SK-MEL-5 (cell line): Measurements from ENCODE around the gene ZNF486. TPM values are rescaled to one million over a fixed set of nuclear protein-coding genes. Genes with fewer than 3 reads are reported as not detected.
"Not testable (repeated sequence)": the region's sequence is repeated elsewhere in the genome, so short reads cannot be mapped to it uniquely, and the experiment has no call there.

Experiments used
- DNase-seq: peaks from one replicate; pipeline ENCODE4 v3.0.0-alpha.2; 2016; ENCODE audit warnings: low read depth, low spot score
- in situ Hi-C: cut with HindIII; loops from 2 replicates; pipeline ENCODE4 v1.10.0; 2016; ENCODE audit warnings: low sequenced_read_pairs, high pct_unique_total_duplicates, low pct_unique_long_range_greater_than_20kb
- polyA plus RNA-seq, 2 experiments: library from polyadenylated mRNA; depleted of rRNA; stranded (reverse); fragments of >200 nt; gene quantifications; 2 replicates each; pipeline ENCODE4 v1.2.3, GENCODE V29; 2015
- total RNA-seq: library from RNA; depleted of rRNA; stranded (reverse); fragments of >200 nt; shearing (Covaris generic); gene quantifications from 2 replicates; pipeline ENCODE4 v1.2.3, GENCODE V29; 2014; rRNA removed

The ZNF486 gene
- total RNA-seq: 0.11 and 0.27 TPM in 2 replicates
- 0.16 and 0.50 TPM in 2 replicates for polyA plus RNA-seq (2015; cell fraction: cytosol; rRNA removed)
- polyA plus RNA-seq (2015; cell fraction: nucleus; rRNA removed): 0.10 TPM in 1 of 2 replicates, not detected in the other

DNA sequence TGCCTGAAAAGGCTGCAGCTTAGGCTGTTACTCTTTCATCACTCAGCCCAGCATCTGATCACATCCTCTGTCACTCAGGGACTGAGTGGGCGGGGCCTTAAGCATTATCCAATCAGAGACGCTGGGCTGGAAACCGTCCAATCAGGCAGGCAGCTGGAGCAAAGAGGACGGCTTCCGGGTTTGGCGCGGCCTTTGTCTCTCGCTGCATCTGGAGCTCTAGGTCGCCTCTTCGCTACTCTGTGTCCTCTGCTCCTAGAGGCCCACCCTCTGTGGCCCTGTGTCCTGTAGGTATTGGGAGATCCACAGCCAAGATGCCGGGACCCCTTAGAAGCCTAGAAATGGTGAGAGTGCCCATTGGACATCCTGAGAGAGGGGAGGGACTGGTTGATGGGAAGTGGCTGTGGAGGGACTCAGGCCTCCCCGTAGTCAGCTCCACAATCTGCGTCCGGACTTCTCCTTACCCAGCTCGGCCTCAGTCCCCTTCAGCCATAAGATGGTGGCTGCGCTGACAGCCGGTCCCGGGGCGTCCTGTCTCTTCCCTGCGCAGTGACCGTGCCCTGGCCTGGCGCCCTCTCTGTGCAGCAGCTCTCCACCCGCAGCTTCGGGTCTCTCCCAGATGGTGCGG is at the start of gene ZNF486:
Gene ZNF486, plus strand, starts transcription at position 195 of the 625 bp plus-strand sequence. Its CDS starts 117 bp downstream, at position 312.
- in situ Hi-C loops: no loop called here
- peak; percentile 55 for DNase-seq

DNA sequence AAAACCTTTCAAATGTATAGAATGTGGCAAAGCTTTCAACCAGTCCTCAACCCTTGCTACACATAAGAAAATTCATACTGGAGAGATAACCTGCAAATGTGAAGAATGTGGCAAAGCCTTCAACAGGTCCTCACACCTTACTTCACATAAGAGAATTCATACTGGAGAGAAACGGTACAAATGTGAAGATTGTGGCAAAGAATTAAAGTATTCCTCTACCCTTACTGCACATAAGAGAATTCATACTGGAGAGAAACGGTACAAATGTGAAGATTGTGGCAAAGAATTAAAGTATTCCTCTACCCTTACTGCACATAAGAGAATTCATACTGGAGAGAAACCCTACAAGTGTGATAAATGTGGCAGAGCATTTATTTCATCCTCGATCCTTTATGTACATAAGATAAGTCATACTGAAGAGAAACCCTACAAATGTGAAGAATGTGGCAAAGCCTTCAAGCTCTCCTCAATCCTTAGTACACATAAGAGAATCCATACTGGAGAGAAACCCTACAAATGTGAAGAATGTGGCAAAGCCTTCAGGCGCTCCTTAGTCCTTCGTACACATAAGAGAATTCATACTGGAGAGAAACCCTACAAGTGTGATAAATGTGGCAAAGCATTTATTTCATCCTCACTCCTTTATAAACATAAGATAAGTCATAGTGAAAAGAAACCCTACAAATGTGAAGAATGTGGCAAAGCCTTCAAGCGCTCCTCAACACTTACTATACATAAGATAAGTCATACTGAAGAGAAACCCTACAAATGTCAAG is 48.8 kb upstream of the ZNF486 start:
- DNase-seq, in situ Hi-C loops: not testable (repeated sequence)

DNA sequence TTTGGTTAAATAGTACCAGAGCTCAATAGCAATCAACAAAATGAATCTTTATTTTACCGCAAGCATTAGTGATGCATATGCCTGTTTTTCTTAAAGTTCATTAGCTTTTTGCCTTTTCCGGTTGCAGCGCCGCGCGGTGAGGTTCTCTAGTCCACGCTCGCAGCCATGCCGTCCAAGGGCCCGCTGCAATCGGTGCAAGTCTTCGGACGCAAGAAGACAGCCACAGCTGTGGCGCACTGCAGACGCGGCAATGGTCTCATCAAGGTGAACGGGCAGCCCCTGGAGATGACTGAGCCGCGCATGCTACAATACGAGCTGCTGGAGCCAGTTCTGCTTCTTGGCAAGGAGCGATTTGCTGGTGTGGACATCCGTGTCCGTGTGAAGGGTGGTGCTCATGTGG is 42.1 kb upstream of the ZNF486 start:
- in situ Hi-C loops: no loop called here
- DNase-seq: no peak

DNA sequence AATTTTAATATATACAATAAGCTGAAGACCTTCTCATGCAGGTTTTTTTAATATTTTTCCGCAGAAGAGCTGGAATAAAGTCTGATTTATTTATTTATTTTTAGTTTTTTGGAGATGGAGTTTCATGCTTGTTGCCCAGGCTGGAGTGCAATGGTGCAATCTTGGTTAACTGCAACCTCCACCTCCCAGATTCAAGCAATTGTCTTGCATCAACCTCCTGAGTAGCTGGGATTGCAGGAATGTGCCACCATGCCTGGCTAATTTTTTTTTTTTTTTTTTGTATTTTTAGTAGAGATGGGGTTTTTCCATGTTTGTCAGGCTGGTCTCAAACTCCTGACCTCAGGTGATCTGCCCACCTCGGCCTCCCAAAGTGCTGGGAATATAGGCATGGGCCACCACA is 34.1 kb upstream of the ZNF486 start:
- in situ Hi-C loops, DNase-seq: not testable (repeated sequence)

DNA sequence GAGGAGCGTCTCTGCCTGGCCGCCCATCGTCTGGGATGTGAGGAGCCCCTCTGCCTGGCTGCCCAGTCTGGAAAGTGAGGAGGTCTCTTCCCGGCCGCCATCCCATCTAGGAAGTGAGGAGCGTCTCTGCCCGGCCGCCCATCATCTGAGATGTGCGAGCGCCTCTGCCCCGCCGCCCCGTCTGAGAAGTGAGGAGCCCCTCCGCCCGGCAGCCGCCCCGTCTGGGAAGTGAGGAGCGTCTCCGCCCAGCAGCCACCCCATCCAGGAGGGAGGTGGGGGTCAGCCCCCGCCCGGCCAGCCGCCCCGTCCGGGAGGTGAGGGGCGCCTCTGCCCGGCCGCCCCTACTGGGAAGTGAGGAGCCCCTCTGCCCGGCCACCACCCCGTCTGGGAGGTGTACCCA is 29.3 kb upstream of the ZNF486 start:
- DNase-seq, in situ Hi-C loops: not testable (repeated sequence)

DNA sequence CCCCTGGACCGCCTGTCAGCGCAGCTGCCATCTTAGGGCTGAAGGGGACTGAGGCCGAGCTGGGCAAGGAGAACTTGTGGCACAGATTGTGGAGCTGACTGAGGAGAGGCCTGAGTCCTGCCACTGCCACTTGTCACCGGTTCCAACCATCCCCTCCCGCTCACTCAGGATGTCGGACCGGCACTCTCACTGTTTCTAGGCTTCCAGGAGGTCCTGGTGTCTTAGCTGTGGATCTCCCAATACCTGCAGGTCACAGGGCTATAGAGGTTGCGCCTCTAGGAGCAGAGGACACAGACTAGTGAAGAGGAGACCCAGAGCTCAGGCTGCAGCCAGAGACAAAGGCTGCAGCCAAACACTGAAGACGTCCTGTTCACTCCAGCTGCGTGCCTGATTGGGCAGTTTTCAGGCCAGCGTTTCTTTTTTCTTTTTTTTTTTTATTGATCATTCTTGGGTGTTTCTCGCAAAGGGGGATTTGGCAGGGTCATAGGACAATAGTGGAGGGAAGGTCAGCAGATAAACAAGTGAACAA is 15.3 kb upstream of the ZNF486 start:
- in situ Hi-C loops: no loop called here

DNA sequence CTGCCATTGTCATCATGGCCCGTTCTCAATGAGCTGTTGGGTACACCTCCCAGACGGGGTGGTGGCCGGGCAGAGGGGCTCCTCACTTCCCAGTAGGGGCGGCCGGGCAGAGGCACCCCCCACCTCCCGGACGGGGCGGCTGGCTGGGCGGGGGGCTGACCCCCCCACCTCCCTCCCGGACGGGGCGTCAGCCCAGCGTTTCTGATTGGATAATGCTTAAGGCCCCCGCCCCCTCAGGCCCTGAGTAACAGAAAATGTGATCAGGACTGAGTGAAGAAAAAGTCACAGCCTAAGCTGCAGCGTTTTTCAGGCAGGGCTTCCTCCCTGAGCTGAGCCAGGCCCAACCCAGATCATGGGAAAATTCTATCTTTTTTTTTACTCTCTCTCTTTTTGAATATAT is 14.5 kb upstream of the ZNF486 start:
- in situ Hi-C loops, DNase-seq: not testable (repeated sequence)

More for the DNA sequence above, 15.3 kb upstream of the ZNF486 start:
- no peak for DNase-seq

DNA sequence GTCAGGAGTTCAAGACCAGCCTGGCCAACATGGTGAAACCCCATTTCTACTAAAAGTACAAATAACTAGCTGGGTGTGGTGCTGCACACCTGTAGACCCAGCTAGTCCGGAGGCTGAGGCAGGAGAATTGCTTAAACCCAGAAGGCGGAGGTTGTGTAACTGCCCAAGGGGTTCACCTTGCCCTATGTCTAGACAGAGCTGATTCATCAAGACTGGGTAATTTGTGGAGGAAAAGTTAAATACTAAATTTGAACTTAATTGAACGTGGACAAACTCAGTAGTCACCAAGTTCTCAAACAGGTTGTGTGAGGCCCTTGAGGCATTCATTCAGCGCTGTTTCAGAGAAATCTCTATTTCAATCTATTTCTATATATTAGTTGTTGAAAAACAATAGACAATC is 13.7 kb upstream of the ZNF486 start:
- in situ Hi-C loops: no loop called here
- no peak for DNase-seq

DNA sequence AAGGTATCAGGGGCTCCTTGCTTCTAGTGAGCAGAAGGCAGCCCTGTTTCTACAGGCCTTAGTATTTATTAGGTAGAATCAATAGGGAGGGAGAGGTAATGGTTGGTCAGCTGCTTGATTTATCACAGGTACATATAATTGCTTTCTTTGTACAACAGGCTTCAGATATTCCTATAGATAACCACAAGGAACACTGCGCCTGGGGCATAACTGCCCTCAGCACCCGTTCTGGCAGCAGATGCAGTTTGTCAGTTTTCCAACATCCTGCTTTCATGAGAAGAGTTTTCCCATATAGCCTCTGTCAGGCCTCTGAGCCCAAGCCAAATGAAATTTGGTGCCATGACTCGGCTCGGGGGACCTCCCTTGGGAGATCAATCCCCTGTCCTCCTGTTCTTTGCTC is 12.4 kb upstream of the ZNF486 start:
- in situ Hi-C loops: no loop called here

DNA sequence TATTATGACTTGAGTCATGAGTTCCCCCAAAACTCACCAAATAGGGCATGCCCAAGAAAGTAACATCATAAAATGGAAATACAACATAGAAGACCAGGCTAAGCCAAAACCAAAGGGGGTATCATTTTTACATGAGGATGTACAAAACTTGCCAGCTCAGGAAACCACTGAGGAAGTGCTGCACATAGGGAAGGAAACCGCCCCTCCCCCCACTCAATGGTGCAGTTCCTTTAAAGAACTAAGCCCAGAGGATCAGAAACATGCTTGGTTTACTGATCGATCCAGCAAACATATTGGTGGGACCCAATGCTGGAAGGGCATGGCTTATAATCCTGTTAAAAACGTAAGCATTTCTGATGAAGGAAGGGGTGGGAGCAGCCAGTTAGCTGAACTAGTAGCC is 4.2 kb upstream of the ZNF486 start:
- in situ Hi-C loops: no loop called here
- DNase-seq: no peak

More for the DNA sequence above, 12.4 kb upstream of the ZNF486 start:
- no peak for DNase-seq

DNA sequence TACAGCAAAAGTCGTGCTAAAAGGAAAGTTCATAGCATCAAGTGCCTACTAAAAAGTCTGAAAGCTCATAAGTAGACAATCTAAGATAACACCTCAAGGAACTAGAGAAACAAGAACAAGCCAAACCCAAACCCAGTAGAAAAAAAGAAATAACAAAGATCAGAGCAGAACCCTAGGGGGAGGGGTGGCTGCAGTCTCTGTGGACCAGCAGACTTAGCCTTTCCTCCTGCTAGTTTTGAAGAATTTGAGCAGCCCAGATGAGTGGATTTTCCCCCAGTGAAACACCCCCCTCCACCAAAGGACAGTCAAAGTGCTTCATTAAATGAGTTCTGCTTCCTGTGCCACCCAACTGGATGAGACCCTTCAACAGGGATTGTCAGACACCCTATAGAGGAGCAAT is 2.6 kb upstream of the ZNF486 start:
- in situ Hi-C loops: no loop called here
- DNase-seq: no peak

DNA sequence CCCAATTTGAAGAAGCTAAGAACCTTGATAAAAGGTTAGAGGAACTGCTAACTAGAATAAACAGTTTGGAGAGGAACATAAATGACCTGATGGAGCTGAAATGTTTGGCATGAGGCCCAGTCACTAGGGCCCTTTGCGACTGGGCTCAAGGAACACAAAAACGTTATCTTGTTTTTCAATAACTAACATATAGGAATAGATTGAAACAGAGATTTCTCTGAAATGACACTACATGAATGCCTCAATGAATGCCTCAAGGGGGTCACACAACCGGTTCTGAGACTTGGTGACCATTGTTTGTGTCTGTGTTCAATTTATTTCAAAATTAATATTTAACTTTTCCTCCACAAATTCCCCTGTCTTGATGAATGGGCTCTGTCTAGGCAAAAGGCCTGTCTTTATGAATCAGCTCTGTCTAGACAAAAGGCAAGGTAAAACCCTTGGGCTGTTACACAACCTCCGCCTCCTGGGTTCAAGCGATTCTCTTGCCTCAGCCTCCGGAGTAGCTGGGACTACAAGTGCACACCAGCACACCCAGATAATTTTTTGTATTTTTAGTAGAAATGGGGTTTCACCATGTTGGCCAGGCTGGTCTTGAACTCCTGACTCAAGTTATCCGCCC is 932 bp upstream of the ZNF486 start:
- in situ Hi-C loops: no loop called here
- DNase-seq: no peak

DNA sequence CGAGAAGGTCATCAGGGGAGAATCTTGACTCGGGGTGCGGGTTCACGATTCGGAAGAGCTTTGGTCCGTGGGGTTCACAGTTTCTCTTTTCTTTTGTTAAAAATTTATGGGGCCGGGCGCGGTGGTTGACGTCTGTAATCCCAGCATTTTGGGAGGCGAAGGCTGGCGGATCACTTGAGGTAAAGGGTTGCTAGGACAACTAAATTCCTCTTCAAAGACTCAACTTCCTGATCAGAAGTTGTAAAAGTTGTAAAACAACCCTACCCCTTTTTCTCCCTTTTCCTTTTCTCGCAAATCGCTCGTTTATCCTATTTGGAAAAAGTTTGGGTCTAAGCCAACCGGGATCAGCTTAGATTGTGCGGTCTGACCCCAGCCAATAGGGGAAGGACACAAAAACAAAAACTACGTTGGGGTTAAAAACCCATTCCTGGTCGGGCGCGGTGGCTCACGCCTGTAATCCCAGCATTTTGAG is 673 bp downstream of the ZNF486 start:
- DNase-seq: no peak

DNA sequence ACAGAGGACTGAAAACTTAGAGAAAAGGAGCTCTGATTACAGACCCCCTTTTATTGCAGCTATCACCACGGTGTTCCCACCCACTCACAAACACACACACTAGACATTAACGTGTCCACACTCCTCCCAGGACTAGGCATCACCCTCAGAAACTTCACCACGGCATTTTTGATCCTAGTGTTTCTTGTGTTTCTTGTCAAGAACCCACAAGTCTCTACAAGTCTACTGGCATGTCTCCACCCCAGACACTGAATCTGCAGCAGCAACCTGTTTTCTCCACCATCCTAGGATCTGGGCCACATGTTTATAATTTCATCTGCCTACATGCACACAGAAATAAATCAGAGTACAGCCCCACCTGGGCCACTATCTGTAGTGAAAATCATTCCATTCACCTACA is 4.3 kb downstream of the ZNF486 start:
- in situ Hi-C loops: no loop called here
- DNase-seq: no peak

More for the DNA sequence above, 673 bp downstream of the ZNF486 start:
- in situ Hi-C loops: no loop called here

DNA sequence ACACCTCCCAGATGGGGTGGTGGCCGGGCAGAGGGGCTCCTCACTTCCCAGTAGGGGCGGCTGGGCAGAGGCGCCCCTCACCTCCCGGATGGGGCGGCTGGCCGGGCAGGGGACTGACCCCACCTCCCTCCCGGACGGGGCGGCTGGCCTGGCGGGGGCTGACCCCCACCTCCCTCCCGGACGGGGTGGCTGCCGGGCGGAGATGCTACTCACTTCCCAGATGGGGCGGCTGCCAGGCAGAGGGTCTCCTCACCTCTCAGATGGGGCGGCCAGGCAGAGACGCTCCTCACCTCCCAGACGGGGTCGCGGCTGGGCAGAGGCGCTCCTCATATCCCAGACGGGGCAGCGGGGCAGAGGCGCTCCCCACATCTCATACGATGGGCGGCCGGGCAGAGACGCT is 8.8 kb downstream of the ZNF486 start:
- in situ Hi-C loops, DNase-seq: not testable (repeated sequence)

DNA sequence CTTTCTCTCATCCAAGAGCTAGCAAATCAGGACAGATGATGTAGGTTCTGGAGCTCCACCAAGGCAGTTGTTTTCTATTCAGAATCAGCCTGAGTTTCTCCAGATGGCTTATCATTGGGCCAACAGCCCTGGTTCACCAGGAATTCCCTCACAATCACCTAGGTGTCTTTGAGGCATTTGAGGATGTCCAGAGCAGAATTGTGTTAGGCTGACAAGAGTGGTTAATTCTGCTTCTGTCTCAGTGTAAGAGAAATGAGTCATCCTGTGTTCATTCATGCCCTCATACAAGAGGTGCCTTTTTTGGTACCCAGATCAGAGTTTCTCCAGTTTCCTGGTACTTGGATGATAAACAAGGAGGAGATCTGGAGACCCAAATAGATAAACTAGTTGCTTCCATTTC is 12.9 kb downstream of the ZNF486 start:
- DNase-seq, in situ Hi-C loops: not testable (repeated sequence)

DNA sequence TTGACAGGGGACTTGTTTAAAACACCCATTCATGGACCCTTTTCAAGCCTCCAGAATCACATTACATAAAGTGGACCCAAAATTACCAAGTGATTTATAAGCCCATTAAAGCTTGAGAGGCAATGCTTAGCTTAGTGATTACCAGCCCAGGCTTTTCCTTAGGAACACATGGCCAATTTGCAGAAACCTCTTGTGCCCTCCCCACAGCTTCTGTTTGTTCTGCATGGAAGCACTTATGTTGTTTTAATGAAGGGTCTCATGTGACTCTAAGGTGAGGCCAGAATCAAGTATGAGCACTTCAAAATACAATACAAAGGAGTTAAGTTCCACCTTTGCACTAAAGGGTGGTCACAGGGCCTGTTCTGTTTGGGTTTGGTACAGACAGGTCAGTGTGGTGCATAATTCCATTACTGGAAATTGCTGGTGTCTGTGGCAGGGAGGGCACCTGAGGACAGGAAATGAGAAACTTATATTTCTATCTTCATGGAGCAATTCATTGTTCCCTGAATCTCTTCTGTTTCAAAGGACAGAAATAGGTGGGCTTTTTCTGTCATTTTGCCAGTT is 15.3 kb downstream of the ZNF486 start:
- in situ Hi-C loops: no loop called here
- DNase-seq: no peak

DNA sequence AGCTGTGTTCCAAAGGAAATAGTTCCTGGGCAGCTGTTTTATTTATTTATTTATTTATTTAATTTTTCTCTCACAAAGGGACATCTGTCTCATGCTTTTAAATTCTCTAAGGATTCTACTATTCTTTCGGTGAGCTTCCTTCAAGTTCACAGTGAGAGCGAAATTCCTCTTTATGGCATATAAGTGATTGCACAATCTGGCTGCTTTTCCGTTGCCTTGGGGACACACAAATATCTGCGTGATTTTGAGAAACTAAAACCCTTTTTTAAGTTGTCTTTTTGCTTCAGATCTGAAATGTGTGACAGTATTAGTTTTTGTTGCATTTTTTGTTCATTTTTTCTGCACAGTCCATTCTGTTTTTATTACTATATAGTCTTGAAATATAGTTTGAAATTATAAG is 19.2 kb downstream of the ZNF486 start:
- DNase-seq: no peak
- in situ Hi-C loops: no loop called here
